ENCODE results near the gene SDHC. TPM values are rescaled to one million over a fixed set of nuclear protein-coding genes. Genes with fewer than 3 reads are reported as not detected.

Gene SDHC
- total and polyA plus RNA-seq, 2 of the 8 experiments (the other 6 are each of a cell fraction or from before 2014, with no cell fraction given): 224 to 305 TPM

GRCh38 chr1:161313554-161314200 lies 504 bp upstream of the SDHC start (continued):
- TF ChIP-seq CTCF (IDR thresholded peaks at IDR 0.05; ENCODE audit: control extremely low read depth in 1 of 3, insufficient read depth in 1 of 3, low read depth in 1 of 3, low read length in 3 of 3): no peak

All from H1 (cell line).